Thyroid gland (tissue), 4 donors: ENCODE measurements around the gene SLC6A9.

Experiments used
- POLR2A ChIP-seq, 2 donors: fragments of 450-650 bp; IDR thresholded peaks; one replicate each; pipeline ENCODE4 v1.6.1; 2017; ENCODE audit warnings: antibody characterized with exemption in 2 of 2, mild to moderate bottlenecking in 2 of 2, moderate library complexity in 1 of 2
- TF ChIP-seq, protein P1 (sequence below), 6 experiments: fragments of 200-600 bp in 3 of 6; fragments of 450-650 bp in 3 of 6; sonication (generic) in 3 of 6; IDR thresholded peaks; one replicate each; pipeline ENCODE4 v1.5.1; 2016 to 2019; ENCODE audit warnings: antibody characterized with exemption in 6 of 6, mild to moderate bottlenecking in 2 of 6, inconsistent platforms in 1 of 6, moderate library complexity in 1 of 6

DNA sequence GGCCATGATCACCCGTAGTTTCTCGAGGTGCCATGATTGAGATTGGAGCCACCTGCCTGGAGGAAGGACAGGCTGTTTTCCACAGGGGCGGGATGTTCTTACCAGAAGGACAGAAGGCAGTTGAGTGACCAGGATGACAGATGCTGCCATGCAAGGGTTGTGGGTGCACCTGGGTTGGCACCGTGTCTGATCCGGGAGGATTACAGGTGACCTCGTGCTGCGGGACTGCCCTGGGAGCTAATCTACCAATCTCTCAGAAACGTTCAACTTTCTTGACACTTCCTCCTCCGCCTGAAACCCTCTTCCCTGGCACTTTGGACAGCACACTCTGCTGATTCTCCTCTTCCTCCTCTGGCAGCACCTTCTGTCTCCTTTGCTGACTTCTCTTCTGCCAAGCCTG is 13.8 kb upstream of the SLC6A9 start:
- TF ChIP-seq, protein P1, sequence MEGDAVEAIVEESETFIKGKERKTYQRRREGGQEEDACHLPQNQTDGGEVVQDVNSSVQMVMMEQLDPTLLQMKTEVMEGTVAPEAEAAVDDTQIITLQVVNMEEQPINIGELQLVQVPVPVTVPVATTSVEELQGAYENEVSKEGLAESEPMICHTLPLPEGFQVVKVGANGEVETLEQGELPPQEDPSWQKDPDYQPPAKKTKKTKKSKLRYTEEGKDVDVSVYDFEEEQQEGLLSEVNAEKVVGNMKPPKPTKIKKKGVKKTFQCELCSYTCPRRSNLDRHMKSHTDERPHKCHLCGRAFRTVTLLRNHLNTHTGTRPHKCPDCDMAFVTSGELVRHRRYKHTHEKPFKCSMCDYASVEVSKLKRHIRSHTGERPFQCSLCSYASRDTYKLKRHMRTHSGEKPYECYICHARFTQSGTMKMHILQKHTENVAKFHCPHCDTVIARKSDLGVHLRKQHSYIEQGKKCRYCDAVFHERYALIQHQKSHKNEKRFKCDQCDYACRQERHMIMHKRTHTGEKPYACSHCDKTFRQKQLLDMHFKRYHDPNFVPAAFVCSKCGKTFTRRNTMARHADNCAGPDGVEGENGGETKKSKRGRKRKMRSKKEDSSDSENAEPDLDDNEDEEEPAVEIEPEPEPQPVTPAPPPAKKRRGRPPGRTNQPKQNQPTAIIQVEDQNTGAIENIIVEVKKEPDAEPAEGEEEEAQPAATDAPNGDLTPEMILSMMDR (IDR thresholded peaks at IDR 0.05): no peak
- no peak for TF ChIP-seq POLR2A (IDR thresholded peaks at IDR 0.05)
